Activated T-cell treated with anti-CD3 and anti-CD28 coated beads for 24 hours (primary cell): ENCODE data around the gene PCIF1.
A peak's percentile ranks its signal among the peaks of the same experiment; 100 is the strongest.
"Not testable (repeated sequence)": the region's sequence is repeated elsewhere in the genome, so short reads cannot be mapped to it uniquely, and the experiment has no call there.

Experiments used
- DNase-seq: peaks from one replicate; pipeline ENCODE4 v3.0.0-alpha.2; 2020; ENCODE audit warnings: low read depth

The PCIF1 gene

DNA sequence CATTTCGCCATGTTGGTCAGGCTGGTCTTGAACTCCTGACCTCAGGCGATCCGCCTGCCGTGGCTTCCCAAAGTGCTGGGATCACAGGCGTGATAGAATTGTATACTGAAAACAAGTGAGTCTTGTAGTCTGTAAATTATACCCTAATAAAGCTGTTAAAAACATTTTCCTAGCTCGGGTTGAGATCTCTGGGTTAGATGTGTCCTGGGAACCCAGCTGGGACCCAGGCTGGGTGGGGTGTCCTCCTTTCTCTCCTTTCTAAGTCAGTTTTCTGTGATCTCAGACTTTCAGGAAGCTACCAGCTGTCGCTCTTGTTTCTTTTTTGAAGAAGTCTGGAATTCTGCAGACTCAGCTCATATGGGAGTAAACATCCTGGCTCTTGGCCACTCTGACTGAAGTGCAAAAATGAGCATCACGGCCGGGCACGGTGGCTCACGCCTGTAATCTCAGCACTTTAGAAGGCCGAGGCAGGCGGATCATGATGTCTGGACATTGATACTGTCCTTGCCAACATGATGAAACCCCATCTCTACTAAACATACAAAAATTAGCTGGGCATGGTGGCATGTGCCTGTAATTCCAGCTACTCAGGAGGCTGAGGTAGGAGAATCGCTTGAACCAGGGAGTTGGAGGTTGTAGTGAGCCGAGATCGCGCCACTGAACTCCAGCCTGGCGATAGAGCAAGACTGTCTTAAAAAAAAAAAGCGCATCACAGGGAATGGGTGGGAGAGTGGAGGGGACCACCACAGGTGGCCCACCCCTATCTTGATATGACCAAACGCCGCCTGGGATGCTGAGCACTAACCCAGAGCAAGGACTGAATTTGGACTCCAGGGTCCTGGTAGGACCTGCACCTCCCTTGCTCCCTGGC lies 9.9 kb upstream of the PCIF1 start:
- no peak for DNase-seq

DNA sequence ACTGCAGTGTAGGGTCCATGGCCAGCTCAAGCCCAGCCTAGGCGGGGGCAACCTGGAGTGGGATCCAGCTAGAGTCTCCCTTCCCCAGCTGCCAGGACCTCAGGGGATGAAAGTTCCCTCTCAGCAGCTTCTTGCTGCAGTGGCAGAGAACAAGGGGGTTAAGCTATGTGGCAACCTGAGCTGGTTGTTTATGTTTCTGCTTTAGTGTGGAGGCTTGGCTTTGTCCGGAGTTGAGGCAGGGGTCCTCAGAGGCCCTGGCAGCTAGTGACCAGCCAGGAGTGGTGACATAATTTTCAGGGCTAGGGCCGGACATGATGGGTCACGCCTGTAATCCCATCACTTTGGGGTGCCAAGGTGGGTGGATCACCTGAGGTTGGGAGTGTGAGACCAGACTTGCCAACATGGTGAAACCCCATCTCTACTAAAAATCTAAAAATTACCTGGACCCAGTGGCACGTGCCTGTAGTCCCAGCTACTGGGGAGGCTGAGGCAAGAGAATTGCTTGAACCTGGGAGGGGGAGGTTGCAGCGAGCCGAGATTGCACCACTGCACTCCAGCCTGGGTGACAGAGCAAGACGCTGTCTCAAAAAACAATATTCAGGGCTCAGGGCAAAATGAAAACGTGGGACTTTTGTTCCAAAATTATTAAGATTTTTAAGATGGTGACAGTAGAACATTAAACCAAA lies 8.5 kb upstream of the PCIF1 start:
- no peak for DNase-seq

DNA sequence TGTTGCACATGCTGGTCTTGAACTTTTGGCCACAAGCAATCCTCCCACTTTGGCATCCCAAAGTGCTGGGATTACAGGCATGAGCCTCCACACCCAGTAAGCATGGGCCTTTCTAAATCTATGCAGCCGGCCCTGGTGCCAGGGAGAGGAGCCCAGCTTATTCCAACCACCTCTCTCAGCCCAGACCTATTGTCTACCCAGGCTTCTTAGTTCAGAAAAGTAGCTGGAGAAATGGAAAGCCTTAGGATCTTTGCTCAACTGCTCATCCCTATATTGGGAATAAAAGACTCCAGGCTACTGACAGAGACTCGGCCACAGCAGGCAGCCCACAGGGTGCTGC lies 7.8 kb upstream of the PCIF1 start:
- DNase-seq: no peak

DNA sequence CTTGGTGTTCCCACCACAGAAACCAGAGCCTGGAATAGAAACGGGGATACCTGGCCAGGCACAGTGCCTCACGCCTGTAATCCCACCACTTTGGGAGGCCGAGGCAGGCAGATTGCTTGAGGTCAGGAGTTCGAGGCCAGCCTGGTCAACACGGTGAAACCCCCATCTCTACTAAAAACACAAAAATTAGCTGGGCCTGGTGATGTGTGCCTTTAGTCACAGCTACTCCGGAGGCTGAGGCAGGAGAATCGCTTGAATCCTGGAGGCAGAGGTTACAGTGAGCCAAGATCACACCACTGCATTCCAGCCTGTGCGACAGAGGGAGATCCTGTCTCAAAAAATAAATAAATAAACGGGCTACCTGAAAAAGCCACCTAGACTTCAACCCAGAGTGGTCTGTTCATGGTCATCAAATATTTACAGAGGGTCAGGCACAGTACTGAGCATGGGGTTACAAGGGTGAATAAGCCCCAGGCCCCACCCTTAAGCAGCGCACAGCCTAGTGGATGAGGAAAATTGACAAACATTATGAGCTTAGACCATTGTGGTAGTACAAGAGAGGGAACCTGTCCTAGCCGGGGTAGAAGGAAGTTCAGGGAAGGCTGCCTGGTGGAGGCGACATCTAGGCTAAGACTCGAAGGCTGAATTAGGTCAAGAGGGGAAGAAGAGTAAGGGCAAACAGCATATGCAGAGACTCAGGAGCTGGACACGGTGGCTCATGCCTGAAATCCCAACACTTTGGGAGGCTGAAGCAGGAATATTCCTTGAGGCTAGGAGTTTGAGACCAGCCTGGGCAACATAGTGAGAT lies 7.2 kb upstream of the PCIF1 start:
- no peak for DNase-seq

DNA sequence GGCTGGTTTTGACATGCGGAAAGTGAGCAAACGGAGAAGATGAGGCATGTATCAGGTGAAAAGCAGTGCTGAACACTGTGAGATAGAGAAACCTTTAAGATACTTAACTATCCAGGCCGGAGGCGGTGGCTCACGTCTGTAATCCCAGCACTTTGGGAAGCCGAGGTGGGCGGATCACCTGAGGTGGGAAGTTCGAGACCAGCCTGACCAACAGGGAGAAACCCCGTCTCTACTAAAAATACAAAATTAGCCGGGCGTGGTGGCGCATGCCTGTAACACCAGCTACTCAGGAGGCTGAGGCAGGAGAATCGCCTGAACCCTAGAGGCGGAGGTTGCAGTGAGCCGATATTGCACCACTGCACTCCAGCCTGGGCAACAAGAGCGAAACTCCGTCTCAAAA lies 2.8 kb upstream of the PCIF1 start:
- DNase-seq: not testable (repeated sequence)

DNA sequence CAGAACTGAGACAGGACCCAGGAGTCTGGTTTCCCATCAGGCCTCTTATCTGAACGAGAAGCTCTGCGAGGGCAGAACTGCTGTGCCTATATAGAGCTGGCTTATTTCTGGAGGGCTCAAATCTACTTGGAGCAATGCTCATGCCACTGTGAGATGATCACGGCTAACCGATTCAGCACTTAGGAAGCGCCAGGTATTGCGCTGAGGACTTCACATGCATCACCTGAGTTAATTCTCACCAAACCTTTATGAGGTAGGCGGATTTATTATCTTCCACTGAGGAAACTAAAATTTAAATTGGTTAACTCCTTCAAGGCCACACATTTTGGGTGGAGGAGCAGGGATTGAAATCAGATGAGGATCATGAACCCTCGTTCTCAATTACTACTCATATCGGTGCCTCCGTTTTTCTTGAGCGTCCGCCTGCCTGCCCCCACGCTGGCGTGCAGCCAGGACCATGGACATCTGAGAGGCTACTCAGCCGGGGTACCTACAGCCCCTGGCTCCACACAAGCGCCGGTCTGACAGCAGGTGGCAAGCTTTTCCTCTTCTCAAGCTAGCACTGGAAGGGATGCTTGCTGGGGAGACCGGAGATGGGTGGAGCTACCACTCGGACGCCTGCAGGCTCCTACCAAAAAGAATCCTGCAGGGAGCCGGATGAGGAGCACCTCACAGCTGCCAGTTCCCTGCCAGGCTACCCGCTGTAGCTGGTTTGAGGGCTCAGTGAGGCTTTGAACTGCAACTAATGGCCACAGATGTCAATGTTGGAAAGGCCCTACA lies 1.0 kb upstream of the PCIF1 start:
- DNase-seq: peak; percentile 51

DNA sequence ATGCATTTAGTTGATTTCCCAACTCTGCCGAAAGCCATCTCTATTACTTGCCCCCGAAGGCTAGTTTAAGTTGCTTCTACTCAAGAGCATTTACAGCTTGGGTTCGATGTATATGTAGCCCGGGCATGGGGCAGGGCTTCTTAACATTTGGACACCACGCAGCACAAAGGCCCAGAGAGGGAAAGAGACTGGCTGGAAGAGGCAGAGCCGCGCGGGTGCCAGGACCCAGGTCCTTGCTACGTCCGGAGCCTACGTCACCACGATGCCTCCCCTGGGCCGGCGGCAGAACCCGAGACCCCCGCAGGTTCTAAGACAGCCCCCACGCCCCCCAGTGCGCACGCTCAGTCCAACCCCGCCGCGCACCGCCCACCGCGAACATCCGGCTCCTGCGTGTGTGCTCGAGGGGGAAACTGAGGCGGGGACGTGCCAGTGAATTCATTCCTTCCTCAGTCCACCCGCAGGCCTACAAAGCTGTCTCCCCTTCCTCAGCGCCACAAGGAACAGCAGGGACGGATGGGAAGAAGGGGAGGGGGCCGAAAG lies 367 bp upstream of the PCIF1 start:
- peak; percentile 16 for DNase-seq

DNA sequence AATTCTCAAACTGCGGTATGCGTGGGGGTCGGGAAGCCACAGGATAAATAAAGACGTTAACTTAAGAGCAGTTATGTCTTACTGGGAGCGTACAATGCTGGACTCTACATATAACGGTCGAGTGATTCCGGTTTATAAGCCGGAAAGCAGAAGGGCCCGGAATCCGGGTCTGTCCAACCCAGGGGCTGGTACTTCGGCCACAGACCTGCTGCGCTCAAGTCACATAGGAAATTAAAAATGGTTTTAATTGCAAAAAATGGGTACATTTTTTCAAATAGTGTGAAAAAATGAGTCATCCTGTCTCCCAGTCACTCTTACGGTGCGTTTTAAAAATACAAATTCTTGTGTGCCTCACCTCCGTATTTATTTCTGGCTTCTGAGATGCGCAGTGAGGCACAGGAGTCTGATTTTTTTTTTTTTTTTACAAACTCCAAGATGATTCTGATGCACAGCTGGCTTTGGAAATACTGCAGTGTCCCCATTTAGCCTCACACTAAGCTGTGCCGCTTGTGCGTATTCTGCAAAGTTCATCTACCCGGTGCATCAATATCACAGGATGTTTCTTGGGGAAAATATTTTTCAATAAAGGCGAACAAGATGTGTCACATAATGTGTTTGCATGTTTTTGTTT lies 1.0 kb downstream of the PCIF1 start:
- no peak for DNase-seq

DNA sequence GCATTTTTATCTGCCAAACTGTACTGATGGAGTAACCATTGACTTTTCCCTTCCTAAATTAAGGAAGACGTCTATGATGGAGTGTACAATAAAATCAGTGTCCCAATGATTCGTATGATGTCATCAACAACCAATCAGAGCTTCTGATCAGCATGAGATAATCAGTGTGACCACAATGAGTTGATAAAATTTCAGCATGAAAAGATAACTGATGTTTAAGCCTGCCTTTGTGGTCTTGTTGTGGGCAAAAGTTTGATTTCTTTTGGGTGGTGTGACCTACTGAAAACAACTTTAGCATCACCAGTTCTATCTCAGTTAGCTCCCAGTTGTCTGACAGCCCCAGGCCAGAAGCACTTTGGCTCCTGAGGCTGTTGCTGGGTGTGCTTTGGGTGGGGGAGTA lies 3.3 kb downstream of the PCIF1 start:
- no peak for DNase-seq

DNA sequence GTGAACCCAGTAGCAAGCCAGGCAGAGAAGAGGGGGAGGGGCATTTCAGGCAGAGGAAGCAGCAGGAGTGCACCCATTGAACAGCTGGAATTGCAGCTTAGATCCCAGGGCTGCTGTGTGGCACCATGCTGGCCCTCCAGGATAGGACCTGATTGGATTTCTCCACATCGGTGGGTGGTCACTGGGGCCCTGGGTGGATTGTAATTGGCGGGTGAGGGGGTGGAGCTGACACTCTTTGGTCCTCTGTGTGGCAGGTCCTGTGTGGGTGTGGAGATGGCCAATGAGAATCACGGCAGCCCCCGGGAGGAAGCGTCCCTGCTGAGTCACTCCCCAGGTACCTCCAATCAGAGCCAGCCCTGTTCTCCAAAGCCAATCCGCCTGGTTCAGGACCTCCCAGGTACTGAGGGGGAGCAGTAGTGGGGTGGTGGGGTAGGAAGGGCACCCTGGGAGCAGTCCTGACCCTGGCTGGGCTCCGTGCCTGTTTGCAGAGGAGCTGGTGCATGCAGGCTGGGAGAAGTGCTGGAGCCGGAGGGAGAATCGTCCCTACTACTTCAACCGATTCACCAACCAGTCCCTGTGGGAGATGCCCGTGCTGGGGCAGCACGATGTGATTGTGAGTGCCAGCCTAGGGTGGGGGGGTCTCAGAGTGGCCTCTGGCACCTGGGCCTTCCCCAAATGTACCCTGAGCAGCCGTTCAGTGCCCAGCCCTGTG lies 4.4 kb downstream of the PCIF1 start:
- no peak for DNase-seq

DNA sequence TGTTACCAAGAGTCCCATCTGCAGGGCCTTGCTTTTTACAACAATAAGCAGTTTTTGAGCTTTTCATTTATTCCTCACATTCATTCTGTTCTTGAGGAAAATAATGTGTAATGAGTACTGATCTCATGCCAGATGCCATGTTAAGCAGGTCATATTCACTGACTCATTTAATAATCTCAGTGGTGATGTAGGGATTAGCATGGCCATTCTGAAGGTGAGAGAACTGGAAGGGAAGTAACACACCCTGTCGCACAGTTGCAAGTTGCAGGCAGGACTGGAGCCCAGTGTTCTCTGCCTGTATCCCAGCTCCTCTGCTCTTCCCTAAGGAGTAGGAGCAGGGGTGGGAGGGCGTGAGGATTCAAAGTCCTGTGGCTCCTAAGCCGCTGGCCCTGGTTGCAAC lies 5.6 kb downstream of the PCIF1 start:
- no peak for DNase-seq

DNA sequence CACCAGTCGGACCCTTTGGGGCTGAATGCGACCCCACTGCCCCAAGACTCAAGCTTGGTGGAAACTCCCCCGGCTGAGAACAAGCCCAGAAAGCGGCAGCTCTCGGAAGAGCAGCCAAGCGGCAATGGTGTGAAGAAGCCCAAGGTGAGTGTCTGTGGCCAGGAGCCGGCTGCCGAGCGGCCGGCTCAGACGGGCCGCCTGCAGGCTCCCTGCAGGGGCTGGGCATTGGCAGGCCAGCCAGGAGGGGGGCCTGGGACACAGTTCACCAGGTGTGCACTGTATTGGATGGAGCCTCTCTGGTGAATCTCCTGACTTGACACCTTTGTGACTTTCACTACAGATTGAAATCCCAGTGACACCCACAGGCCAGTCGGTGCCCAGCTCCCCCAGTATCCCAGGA lies 6.0 kb downstream of the PCIF1 start:
- no peak for DNase-seq

DNA sequence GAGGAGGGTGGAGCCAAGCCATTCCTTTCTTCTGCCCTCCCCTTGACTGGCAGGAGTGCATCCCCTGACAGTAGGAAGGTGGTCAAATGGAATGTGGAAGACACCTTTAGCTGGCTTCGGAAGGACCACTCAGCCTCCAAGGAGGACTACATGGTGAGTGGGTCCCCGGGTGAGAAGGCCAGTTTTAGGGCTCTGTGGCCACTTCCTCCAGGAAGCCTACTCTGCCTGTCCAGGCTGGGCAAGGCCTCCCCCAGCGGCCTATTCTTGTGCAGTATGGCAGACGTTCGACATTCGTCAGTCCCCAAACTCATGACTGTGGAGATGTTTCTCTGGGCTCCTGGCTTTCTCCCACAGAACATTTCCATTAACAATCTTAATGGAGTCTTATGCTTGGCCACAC lies 9.1 kb downstream of the PCIF1 start:
- DNase-seq: no peak

DNA sequence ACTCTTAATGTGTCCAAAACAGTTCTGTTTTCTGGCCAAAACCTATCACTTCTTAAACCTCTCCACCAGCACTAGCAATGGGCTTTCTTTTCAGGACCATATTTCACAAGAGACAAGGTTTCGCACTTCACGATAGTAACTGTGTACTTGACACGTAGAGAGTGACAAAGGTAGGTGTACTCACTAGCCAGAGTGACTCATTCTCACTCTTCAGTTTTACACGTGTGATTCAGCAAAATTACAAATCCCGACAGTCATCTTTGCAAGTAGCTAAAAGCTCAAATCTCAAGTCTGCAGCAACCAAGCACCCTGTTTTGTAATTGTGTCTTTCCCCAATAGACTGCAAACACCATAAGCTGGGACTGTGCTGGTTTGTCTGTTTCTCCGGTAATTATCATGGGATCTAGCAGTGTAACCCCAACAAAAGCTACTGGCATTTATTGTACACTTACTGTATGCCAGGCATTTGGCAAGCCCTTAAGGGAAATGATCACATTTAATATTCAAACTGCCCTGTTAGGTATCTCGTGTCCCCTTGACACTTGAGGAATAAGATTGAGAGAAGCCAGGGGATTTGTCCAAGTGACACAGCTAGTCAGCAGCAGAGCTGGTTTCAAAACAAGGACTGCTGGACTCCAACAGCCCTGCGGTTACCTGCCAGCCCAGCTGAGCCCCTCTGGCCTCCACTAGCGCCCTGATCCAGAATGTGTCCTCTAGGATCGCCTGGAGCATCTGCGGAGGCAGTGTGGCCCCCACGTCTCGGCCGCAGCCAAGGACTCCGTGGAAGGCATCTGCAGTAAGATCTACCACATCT lies 9.9 kb downstream of the PCIF1 start:
- no peak for DNase-seq

DNA sequence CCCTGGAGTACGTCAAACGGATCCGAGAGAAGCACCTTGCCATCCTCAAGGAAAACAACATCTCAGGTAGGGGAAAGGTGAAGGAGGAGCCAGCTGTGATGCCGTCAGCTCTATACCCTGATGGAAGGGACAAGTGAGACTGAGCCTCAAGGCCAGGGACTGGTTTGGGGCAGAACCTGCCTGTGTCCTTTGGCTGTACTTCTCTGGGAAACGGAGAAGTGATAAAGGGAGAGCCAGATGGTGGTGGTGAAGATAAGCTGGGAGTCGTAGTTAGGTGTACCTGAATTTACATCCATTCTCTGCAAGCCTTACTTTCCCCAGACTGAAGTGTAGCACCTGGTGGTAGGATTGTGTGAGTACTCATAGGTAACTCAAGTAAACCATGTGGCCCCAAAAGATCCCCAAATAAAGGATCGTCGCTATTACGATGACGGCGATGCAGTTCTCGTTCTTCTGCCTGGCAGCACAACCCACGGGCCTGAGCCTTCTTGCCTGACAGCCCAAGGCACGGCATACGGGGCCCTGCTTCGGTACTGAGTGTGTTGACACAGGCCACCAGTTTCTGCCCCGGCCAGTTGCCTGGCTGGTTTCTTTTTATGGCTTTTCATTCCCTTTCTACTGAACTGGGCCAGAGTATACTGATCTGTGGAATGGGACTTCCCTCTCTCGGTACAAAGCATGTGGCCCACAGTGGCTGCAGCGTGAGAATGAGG lies 10.6 kb downstream of the PCIF1 start:
- no peak for DNase-seq

DNA sequence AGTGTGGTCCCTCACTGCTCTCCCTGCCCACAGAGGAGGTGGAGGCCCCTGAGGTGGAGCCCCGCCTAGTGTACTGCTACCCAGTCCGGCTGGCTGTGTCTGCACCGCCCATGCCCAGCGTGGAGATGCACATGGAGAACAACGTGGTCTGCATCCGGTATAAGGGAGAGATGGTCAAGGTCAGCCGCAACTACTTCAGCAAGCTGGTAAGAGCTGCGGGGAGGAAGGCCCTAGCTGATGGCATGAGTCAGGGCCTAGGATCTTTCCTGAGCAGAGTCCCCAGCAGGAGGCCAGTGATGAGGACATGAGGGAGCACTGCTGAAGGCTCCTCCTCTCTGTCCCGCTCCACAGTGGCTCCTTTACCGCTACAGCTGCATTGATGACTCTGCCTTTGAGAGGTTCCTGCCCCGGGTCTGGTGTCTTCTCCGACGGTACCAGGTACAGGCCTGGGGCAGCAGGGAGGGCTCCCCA lies 11.2 kb downstream of the PCIF1 start:
- no peak for DNase-seq

DNA sequence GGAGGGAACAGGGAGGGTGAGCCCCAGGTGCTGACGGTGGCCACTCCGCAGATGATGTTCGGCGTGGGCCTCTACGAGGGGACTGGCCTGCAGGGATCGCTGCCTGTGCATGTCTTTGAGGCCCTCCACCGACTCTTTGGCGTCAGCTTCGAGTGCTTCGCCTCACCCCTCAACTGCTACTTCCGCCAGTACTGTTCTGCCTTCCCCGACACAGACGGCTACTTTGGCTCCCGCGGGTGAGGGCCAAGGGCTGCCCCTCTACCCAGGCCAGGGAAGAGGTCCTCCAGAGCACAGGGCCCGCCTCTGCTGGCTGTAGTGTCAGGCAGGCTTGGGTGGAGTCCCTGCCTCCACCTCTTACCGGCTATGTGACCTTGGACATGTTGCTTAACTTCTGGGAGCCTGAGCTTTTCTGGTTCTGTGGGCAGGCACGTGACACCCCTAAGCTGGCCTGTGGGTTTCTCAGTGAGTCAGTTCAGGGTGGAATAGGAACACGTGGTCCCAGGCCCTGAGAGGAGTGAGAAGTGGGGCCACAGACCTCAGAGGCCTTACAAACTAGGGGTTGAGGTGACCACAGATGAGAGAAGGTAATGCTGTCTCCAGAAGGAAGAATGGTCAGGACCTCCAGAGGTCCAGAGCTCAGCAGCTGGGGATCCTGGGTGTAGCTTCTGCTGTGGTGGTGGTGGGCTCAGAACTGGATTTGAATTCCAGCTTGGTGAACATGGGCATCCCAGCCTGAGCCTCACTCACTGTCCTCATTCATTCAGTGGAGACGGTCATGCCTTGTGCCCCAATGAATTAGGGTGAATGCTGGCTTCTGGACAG lies 11.9 kb downstream of the PCIF1 start:
- peak; percentile 23 for DNase-seq
